VCaP (cell line): ENCODE results near the gene TMEM132D.

Experiments
- H3K27ac ChIP-seq: fragments of 450-650 bp; 2 replicates; pipeline ENCODE4 v1.5.1; 2017
- CTCF ChIP-seq: fragments of 450-650 bp; conservative IDR thresholded peaks from 2 replicates; pipeline ENCODE4 v1.5.1; 2017; ENCODE audit warnings: mild to moderate bottlenecking, moderate library complexity

The TMEM132D gene

GRCh38 chr12:129610601-129611120, 293.2 kb downstream of the TMEM132D start:
- no peak for TF ChIP-seq CTCF

DNA sequence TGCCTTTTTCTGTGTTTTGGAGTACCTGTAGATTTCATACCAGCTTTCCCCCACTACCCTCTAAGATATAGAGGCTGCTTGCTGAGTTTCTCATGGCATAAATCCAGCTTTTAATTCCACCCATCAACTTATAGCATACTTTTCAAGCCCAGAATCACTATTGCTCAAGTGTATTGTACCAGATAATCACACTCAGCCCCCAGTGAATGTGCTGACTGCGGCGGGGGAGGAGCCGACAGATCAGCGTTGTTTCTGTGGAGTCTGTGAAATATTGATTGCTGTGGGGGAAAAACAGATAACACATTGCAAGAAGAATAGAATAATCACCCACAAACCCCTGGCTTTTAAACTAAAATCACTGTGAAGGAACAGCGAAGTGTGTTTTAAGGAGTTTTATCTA, 296.1 kb downstream of the TMEM132D start:
- no peak overlapping the region for H3K27ac ChIP-seq
- no peak for TF ChIP-seq CTCF

More at GRCh38 chr12:129610601-129611120, 293.2 kb downstream of the TMEM132D start:
- H3K27ac ChIP-seq, result no peak overlapping the region

DNA sequence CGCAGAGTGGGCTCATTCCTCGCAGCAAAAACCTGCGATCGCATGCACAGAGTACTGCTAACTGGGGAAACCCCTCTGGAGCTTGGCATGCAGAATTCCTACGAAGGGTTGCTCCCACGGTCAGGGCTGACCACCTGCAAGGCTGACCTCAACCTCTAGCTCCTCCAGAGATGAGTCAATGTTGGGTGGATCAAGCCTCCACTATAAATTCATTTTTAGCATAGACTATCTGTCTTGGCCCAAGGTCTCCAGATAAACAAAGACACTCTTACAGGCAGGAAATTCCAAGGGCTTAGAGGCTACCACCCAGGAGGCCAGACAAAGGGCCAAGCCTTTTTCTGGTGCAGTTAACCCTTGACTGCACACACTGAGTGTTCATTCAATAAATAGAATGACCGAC, 296.5 kb downstream of the TMEM132D start:
- no peak overlapping the region for H3K27ac ChIP-seq
- no peak for TF ChIP-seq CTCF

- no peak overlapping the region for H3K27ac ChIP-seq
- TF ChIP-seq CTCF, result no peak
Observed at GRCh38 chr12:129606239-129606638, 297.6 kb downstream of the TMEM132D start.

DNA sequence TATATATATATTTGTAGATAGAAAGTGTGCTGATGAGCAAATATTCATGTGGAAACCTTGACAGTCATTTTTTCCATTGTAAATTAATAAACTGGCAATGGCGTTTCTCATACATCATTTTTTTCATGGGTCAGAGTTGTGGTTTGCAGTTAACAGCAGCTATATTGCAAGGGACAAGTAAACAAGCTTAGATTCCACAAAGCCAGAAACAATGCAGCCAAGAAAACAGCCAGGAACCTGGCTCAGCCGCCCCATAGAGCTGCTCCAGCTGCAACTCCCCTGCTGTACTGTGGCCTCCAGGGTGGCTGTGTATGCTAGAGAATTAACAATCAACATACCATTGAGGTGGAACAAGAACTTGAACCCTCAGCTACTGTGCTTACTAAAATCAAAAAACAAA, 298.2 kb downstream of the TMEM132D start:
- no peak overlapping the region for H3K27ac ChIP-seq
- no peak for TF ChIP-seq CTCF

GRCh38 chr12:129604506-129604905, 299.3 kb downstream of the TMEM132D start:
- no peak overlapping the region for H3K27ac ChIP-seq
- no peak for TF ChIP-seq CTCF

- TF ChIP-seq CTCF, result no peak
- no peak overlapping the region for H3K27ac ChIP-seq
Observed at GRCh38 chr12:129599406-129599805, 304.4 kb downstream of the TMEM132D start.
